A549 (cell line): Measurements from ENCODE around the gene LRRC73. TPM values are rescaled to one million over a fixed set of nuclear protein-coding genes. Genes with fewer than 3 reads are reported as not detected.

Source experiments
- ATAC-seq, 2 experiments: fragments of 200-7000 bp in 1 of 2; fragments of >200 bp in 1 of 2; cut with Nextera tagmentation in 1 of 2; cut with Tn5 transposase in 1 of 2; 3 replicates each; pipeline versions ENCODE4 v1.8.0 to v1.9.1; 2018 to 2020; ENCODE audit warnings: mild to moderate bottlenecking in 1 of 2, moderate library complexity in 1 of 2
- CTCF ChIA-PET: fragments of 300-600 bp; sonication (Branson Sonifier 250); formaldehyde crosslinking; extraction: SDS; loops from one replicate; lab custom pipeline; 2021; ENCODE audit warnings: antibody characterized with exemption, inconsistent platforms; lab: Yijun Ruan, JAX
- POLR2A ChIA-PET: fragments of 350-600 bp; formaldehyde crosslinking; extraction: SDS; loops from one replicate; lab custom pipeline; 2021; ENCODE audit warnings: antibody characterized with exemption, inconsistent platforms; lab: Yijun Ruan, JAX
- DNase-seq, 2 experiments: peaks; one replicate each; pipeline versions ENCODE4 v3.0.0 to v3.0.0-alpha.2; 2011 to 2016; ENCODE audit warnings: low read depth in 1 of 2, low spot score in 1 of 2
- FAIRE-seq: peaks from 2 replicates; lab custom pipeline; 2011; peaks lifted over from hg19 to GRCh38; lab: Jason Lieb, UNC
- H3K27ac ChIP-seq, 2 experiments: fragments of >200 bp; sonication (Bioruptor Twin); formaldehyde crosslinking; 3 replicates each; pipeline ENCODE4 v1.5.1; 2016 to 2017
- H3K4me1 ChIP-seq: fragments of >200 bp; sonication (Bioruptor Twin); formaldehyde crosslinking; 3 replicates; pipeline ENCODE4 v1.6.1; 2016
- H3K4me2 ChIP-seq: fragments of >200 bp; sonication (Bioruptor Twin); formaldehyde crosslinking; 3 replicates; pipeline ENCODE4 v1.6.1; 2016
- H3K4me3 ChIP-seq: fragments of >200 bp; sonication (Bioruptor Twin); formaldehyde crosslinking; 3 replicates; pipeline ENCODE4 v1.5.1; 2016
- H3K9me3 ChIP-seq: fragments of >200 bp; sonication (Bioruptor Twin); formaldehyde crosslinking; 3 replicates; pipeline ENCODE4 v1.6.1; 2016
- EHF ChIP-seq: fragments of 250-450 bp; sonication (Bioruptor Pico); IDR thresholded peaks from 2 replicates; pipeline ENCODE4 v1.5.0; 2020; ENCODE audit warnings: mild to moderate bottlenecking
- EHMT2 ChIP-seq: fragments of 200-600 bp; sonication (generic); IDR thresholded peaks from 2 replicates; pipeline ENCODE4 v1.6.1; 2016; ENCODE audit warnings: antibody characterized with exemption, low read depth, mild to moderate bottlenecking, moderate library complexity
- EP300 ChIP-seq, 2 experiments: fragments of >200 bp; sonication (Bioruptor Twin); formaldehyde crosslinking; IDR thresholded peaks; 2 replicates in 1 of 2; 3 replicates in 1 of 2; pipeline ENCODE4 v1.6.1; 2016 to 2017
- FOSB ChIP-seq: fragments of 250-450 bp; sonication (Bioruptor Pico); IDR thresholded peaks from 2 replicates; pipeline ENCODE4 v1.5.0; 2020; ENCODE audit warnings: mild to moderate bottlenecking, moderate library complexity
- FOXS1 ChIP-seq: fragments of 250-450 bp; sonication (Bioruptor Pico); IDR thresholded peaks from 2 replicates; pipeline ENCODE4 v1.5.0; 2020; ENCODE audit warnings: mild to moderate bottlenecking, moderate library complexity
- HDAC2 ChIP-seq: fragments of 200-600 bp; sonication (generic); IDR thresholded peaks from 2 replicates; pipeline ENCODE4 v1.6.1; 2016
- HEYL ChIP-seq: fragments of 250-450 bp; sonication (Bioruptor Pico); IDR thresholded peaks from 2 replicates; pipeline ENCODE4 v1.8.0; 2021; ENCODE audit warnings: mild to moderate bottlenecking, moderate library complexity
- HOXB13 ChIP-seq: fragments of 250-450 bp; sonication (Bioruptor Pico); IDR thresholded peaks from 2 replicates; pipeline ENCODE4 v1.5.0; 2020; ENCODE audit warnings: low read depth, mild to moderate bottlenecking, moderate library complexity
- HOXB5 ChIP-seq: fragments of 250-450 bp; sonication (Bioruptor Pico); IDR thresholded peaks from 2 replicates; pipeline ENCODE4 v1.5.0; 2020; ENCODE audit warnings: mild to moderate bottlenecking, moderate library complexity
- KDM1A ChIP-seq: fragments of 200-600 bp; sonication (generic); IDR thresholded peaks from 2 replicates; pipeline ENCODE4 v1.6.1; 2016; ENCODE audit warnings: low read depth, mild to moderate bottlenecking
- KDM5A ChIP-seq: fragments of 200-600 bp; sonication (generic); IDR thresholded peaks from 2 replicates; pipeline ENCODE4 v1.6.1; 2016; ENCODE audit warnings: antibody characterized with exemption, mild to moderate bottlenecking
- NFE2L2 ChIP-seq: fragments of 150-350 bp; conservative IDR thresholded peaks from 2 replicates; pipeline ENCODE4 v1.6.1; 2014; ENCODE audit warnings: low read length
- NPAS2 ChIP-seq: fragments of 250-450 bp; sonication (Bioruptor Pico); IDR thresholded peaks from 2 replicates; pipeline ENCODE4 v1.8.0; 2022; ENCODE audit warnings: mild to moderate bottlenecking, moderate library complexity, borderline replicate concordance
- NR3C1 ChIP-seq: fragments of >200 bp; sonication (Bioruptor Twin); formaldehyde crosslinking; IDR thresholded peaks from 3 replicates; pipeline ENCODE4 v1.6.1; 2017
- POLR2A ChIP-seq: IDR thresholded peaks from 2 replicates; pipeline ENCODE4 v1.6.1; 2012; ENCODE audit warnings: mild to moderate bottlenecking, low read length
- POLR2AphosphoS2 ChIP-seq: conservative IDR thresholded peaks from 2 replicates; pipeline ENCODE4 v1.6.1; 2012; ENCODE audit warnings: low read length, improper control_type of control experiment, inconsistent platforms
- RAD21 ChIP-seq, 2 experiments: fragments of >200 bp in 1 of 2; sonication (Bioruptor Twin) in 1 of 2; formaldehyde crosslinking in 1 of 2; IDR thresholded peaks in 1 of 2; conservative IDR thresholded peaks in 1 of 2; 2 replicates in 1 of 2; 3 replicates in 1 of 2; pipeline ENCODE4 v1.6.1; 2012 to 2018; ENCODE audit warnings: inconsistent platforms in 1 of 2
- RARB ChIP-seq: fragments of 250-450 bp; sonication (Bioruptor Pico); IDR thresholded peaks from 2 replicates; pipeline ENCODE4 v1.8.0; 2021; ENCODE audit warnings: mild to moderate bottlenecking, moderate library complexity
- RCOR1 ChIP-seq: fragments of 150-350 bp; IDR thresholded peaks from 2 replicates; pipeline ENCODE4 v1.6.1; 2014; ENCODE audit warnings: antibody characterized with exemption, low read length, low read depth
- REST ChIP-seq: fragments of 200-600 bp; sonication (generic); IDR thresholded peaks from 2 replicates; pipeline ENCODE4 v1.6.1; 2016; ENCODE audit warnings: antibody characterized with exemption, mild to moderate bottlenecking, moderate library complexity
- RFX5 ChIP-seq: fragments of 450-650 bp; IDR thresholded peaks from 2 replicates; pipeline ENCODE4 v1.7.1; 2014; ENCODE audit warnings: antibody characterized with exemption, mild to moderate bottlenecking, moderate library complexity
- SMC3 ChIP-seq: fragments of >200 bp; sonication (Bioruptor Twin); formaldehyde crosslinking; IDR thresholded peaks from 3 replicates; pipeline ENCODE4 v1.6.1; 2018; ENCODE audit warnings: inconsistent platforms
- WGBS: methylation state at CpG from one replicate; pipeline ENCODE4 v1.1.6; 2017; ENCODE audit errors: missing lambda C conversion rate; 5-methylcytosine and 5-hydroxymethylcytosine counted together
- polyA plus RNA-seq, 4 experiments: library from polyadenylated mRNA; depleted of rRNA in 3 of 4; stranded (reverse); fragments of >200 nt; fragmentation: RNase III in 1 of 4; extraction: RNeasy Plus Mini Kit Qiagen cat#74134 plus additional on column Dnase treatment in 1 of 4; gene quantifications; 2 replicates in 3 of 4; 3 replicates in 1 of 4; pipeline ENCODE4 v1.2.3, GENCODE V29; 2011 to 2017
- TF ChIP-seq, protein P1 (sequence below): fragments of >200 bp; sonication (Bioruptor Twin); formaldehyde crosslinking; IDR thresholded peaks from 2 replicates; pipeline ENCODE4 v1.6.1; 2016
- TF ChIP-seq, protein P2 (sequence below): fragments of 150-350 bp; IDR thresholded peaks from 2 replicates; pipeline ENCODE4 v1.6.1; 2014; ENCODE audit warnings: low read depth, mild to moderate bottlenecking, low read length
- TF ChIP-seq, protein P3 (sequence below): IDR thresholded peaks from 2 replicates; pipeline ENCODE4 v1.6.1; 2012
- TF ChIP-seq, protein P4 (sequence below): fragments of 250-450 bp; sonication (Bioruptor Pico); IDR thresholded peaks from 2 replicates; pipeline ENCODE4 v1.5.0; 2021; ENCODE audit warnings: mild to moderate bottlenecking, moderate library complexity, borderline replicate concordance

Gene LRRC73
- polyA plus RNA-seq, 2 of the 4 experiments (the other 2 are of a cell fraction): 0.26 to 0.72 TPM

DNA sequence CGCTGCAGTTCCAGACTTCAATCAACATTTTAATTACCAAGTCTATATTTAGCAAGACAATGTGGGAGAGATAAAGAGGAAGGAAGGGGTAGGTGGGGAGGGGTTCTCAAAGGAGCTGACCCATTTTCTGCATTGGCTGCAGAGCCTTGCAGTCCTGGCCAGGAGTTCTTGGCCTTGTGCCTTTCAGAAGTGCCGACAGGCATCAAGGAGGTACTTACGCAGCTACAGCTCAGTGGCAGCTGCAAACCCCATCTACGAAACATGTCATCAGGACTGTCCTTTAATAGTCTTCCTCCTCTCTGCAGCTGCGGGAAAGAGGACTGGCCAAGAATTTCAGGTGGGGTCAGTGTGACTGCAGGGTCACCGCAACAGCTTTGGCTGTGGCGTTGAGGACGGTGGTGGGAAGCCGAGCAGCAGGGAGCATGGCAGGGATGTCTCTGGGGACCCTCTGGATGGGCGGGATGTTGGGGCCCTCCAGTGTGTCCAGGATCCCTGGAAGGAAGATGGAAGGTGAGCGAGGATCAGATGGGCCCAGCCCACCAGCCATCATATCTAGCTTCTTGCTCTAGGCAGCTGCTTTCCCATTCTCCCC lies 1.8 kb upstream of the LRRC73 start:
- ATAC-seq: no peak
- no peak for FAIRE-seq
- TF ChIP-seq POLR2AphosphoS2 (no peak), RAD21 (conservative IDR thresholded peaks at IDR 0.05 in 1 of 2, IDR thresholded peaks at IDR 0.05 in 1 of 2) (no peak), FOSB (CRISPR knock-in tag) (no peak), REST (no peak), NR3C1 (no peak), EP300 (IDR thresholded peaks at IDR 0.05) (no peak), NFE2L2 (no peak), RCOR1 (no peak), HEYL (CRISPR knock-in tag) (no peak), FOXS1 (CRISPR knock-in tag) (no peak), NPAS2 (CRISPR knock-in tag) (no peak), EHF (CRISPR knock-in tag) (no peak), KDM1A (no peak), RFX5 (no peak), HDAC2 (no peak), KDM5A (no peak)
- TF ChIP-seq, protein P1, sequence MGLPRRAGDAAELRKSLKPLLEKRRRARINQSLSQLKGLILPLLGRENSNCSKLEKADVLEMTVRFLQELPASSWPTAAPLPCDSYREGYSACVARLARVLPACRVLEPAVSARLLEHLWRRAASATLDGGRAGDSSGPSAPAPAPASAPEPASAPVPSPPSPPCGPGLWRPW: no peak
- TF ChIP-seq, protein P2, sequence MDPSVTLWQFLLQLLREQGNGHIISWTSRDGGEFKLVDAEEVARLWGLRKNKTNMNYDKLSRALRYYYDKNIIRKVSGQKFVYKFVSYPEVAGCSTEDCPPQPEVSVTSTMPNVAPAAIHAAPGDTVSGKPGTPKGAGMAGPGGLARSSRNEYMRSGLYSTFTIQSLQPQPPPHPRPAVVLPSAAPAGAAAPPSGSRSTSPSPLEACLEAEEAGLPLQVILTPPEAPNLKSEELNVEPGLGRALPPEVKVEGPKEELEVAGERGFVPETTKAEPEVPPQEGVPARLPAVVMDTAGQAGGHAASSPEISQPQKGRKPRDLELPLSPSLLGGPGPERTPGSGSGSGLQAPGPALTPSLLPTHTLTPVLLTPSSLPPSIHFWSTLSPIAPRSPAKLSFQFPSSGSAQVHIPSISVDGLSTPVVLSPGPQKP: no peak
- Histone ChIP-seq H3K4me3 (no peak overlapping the region), H3K9me3 (no peaks in the 10 kb centered on the region), H3K4me2 (no peak overlapping the region), H3K27ac (no peak overlapping the region), H3K4me1 (peaks cover 18% of the 10 kb centered on the region)
- POLR2A ChIA-PET: no interaction called here
- WGBS: 91% methylated on average over 11 of the region's 11 CpGs
- CTCF ChIA-PET: interaction anchor here (1.1 kb wide), 1 partner anchor 283 kb away, joined by 4 read pairs; the partner anchor contains the start of gene DNPH1
- no peak for DNase-seq

DNA sequence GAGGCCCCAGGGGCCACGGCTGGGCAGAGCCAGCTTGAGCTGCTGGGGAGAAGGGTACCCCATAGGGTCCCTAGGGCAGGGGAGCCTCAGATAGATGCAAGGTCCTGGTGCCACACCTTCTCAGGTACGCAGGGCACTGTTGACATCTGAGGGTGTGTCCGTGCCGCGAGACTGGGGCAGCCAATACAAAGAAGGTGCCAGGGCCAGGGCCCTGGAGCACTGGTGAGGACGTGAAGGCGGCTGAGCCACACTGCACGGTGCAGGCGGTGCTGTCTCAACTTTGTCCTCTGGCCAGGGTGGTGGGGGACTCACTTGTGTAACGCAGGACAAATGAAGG lies 649 bp upstream of the LRRC73 start:
- no peaks in the 10 kb centered on the region for H3K9me3 ChIP-seq
- ChIA-PET CTCF (no interaction called here), POLR2A (interaction anchor here (1.1 kb wide), 1 partner anchor 14 kb away, joined by 3 read pairs; no protein-coding TSS in a partner anchor)
- no peak overlapping the region for H3K4me3 ChIP-seq
- WGBS: 95% methylated on average over 5 of the region's 10 CpGs
- H3K27ac ChIP-seq: peak overlapping the region in 1 of 2 experiments; percentile 87; a peak in 4 of 6 replicates
- H3K4me2 ChIP-seq: peak overlapping the region; percentile 95
- FAIRE-seq (no peak), DNase-seq (no peak), ATAC-seq (no peak)
- H3K4me1 ChIP-seq: peaks cover 16% of the 10 kb centered on the region
- TF ChIP-seq, protein P3, sequence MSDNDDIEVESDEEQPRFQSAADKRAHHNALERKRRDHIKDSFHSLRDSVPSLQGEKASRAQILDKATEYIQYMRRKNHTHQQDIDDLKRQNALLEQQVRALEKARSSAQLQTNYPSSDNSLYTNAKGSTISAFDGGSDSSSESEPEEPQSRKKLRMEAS: no peak
- TF ChIP-seq POLR2A (no peak), HOXB13 (CRISPR knock-in tag) (no peak), EP300 (IDR thresholded peaks at IDR 0.05) (no peak), EHMT2 (no peak), REST (no peak), RARB (CRISPR knock-in tag) (no peak), NPAS2 (CRISPR knock-in tag) (no peak), HOXB5 (CRISPR knock-in tag) (no peak), SMC3 (no peak), HDAC2 (no peak)
- TF ChIP-seq, protein P4, sequence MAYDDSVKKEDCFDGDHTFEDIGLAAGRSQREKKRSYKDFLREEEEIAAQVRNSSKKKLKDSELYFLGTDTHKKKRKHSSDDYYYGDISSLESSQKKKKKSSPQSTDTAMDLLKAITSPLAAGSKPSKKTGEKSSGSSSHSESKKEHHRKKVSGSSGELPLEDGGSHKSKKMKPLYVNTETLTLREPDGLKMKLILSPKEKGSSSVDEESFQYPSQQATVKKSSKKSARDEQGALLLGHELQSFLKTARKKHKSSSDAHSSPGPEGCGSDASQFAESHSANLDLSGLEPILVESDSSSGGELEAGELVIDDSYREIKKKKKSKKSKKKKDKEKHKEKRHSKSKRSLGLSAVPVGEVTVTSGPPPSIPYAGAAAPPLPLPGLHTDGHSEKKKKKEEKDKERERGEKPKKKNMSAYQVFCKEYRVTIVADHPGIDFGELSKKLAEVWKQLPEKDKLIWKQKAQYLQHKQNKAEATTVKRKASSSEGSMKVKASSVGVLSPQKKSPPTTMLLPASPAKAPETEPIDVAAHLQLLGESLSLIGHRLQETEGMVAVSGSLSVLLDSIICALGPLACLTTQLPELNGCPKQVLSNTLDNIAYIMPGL (CRISPR knock-in tag): no peak
